A673 (cell line): ENCODE data around the gene SUSD4. TPM values are rescaled to one million over a fixed set of nuclear protein-coding genes. Genes with fewer than 3 reads are reported as not detected.

ENCODE experiments used
- BruUV-seq: library from RNA; stranded (reverse); fragments of 400-500 nt; replicated peaks from 2 replicates; lab custom pipeline; 2021; lab: Mats Ljungman, UMichigan
- CTCF ChIA-PET: fragments of 300-600 bp; sonication (Branson Sonifier 250); formaldehyde crosslinking; loops from one replicate; lab custom pipeline; 2022; ENCODE audit warnings: antibody characterized with exemption; lab: Charles Lee
- POLR2A ChIA-PET: fragments of 300-600 bp; sonication (Branson Sonifier 250); formaldehyde crosslinking; loops from one replicate; lab custom pipeline; 2022; ENCODE audit warnings: antibody characterized with exemption; ENCODE audit not compliant: low non-redundant PET; lab: Charles Lee
- DNase-seq: peaks from one replicate; pipeline ENCODE4 v3.0.0-alpha.2; 2015; ENCODE audit warnings: low spot score
- H3K27ac ChIP-seq: fragments of 200-600 bp; sonication (generic); 2 replicates; pipeline ENCODE4 v1.5.1; 2016; ENCODE audit warnings: mixed run types, low read depth, mild to moderate bottlenecking, mixed read lengths, antibody characterized with exemption, low read length; ENCODE audit not compliant: poor library complexity, severe bottlenecking
- H3K27me3 ChIP-seq: fragments of 200-600 bp; sonication (generic); replicated peaks from 2 replicates; pipeline ENCODE4 v1.6.1; 2017; ENCODE audit warnings: mixed run types, low read depth, mild to moderate bottlenecking, mixed read lengths, antibody characterized with exemption, low read length; ENCODE audit not compliant: insufficient read depth, poor library complexity
- H3K36me3 ChIP-seq: fragments of 200-600 bp; sonication (generic); 2 replicates; pipeline ENCODE4 v1.6.1; 2016; ENCODE audit warnings: mixed run types, mild to moderate bottlenecking, mixed read lengths, antibody characterized with exemption, low read length; ENCODE audit not compliant: insufficient read depth, poor library complexity, severe bottlenecking
- H3K4me1 ChIP-seq: fragments of 200-600 bp; sonication (generic); 2 replicates; pipeline ENCODE4 v1.6.1; 2017; ENCODE audit warnings: mixed run types, mild to moderate bottlenecking, mixed read lengths, antibody characterized with exemption, low read length; ENCODE audit not compliant: insufficient read depth, poor library complexity, severe bottlenecking
- H3K4me3 ChIP-seq: fragments of 200-600 bp; sonication (generic); 2 replicates; pipeline ENCODE4 v1.5.1; 2016; ENCODE audit warnings: low read depth, mixed run types, mild to moderate bottlenecking, mixed read lengths, low read length; ENCODE audit not compliant: poor library complexity, severe bottlenecking
- H3K9me3 ChIP-seq: fragments of 200-600 bp; sonication (generic); 2 replicates; pipeline ENCODE4 v1.6.1; 2016; ENCODE audit warnings: mixed run types, low read depth, mild to moderate bottlenecking, mixed read lengths, antibody characterized with exemption, low read length; ENCODE audit not compliant: poor library complexity, severe bottlenecking
- EZH2 ChIP-seq: fragments of 200-600 bp; sonication (generic); IDR thresholded peaks from 2 replicates; pipeline ENCODE4 v1.6.1; 2017; ENCODE audit warnings: borderline replicate concordance, low read depth, mild to moderate bottlenecking, mixed read lengths, antibody characterized with exemption, low read length; ENCODE audit not compliant: poor library complexity, severe bottlenecking
- intact Hi-C: fragments of 100-400 bp; cut with micrococcal nuclease; formaldehyde crosslinking; loops from one replicate; pipeline ENCODE4 v1.10.0; 2022; ENCODE audit not compliant: unreplicated experiment
- total RNA-seq: library from RNA; stranded (reverse); gene quantifications from 2 replicates; pipeline ENCODE4 v1.2.3, GENCODE V29; 2021
- TF ChIP-seq, protein P1 (sequence below): fragments of 300-800, 200-600 bp; sonication (generic); conservative IDR thresholded peaks from 2 replicates; pipeline ENCODE4 v1.5.1; 2017; ENCODE audit warnings: low read depth, mild to moderate bottlenecking, antibody characterized with exemption, low read length, moderate library complexity, mixed read lengths

The SUSD4 gene
- total RNA-seq, 1 experiment from 2014 or later: not detected

DNA sequence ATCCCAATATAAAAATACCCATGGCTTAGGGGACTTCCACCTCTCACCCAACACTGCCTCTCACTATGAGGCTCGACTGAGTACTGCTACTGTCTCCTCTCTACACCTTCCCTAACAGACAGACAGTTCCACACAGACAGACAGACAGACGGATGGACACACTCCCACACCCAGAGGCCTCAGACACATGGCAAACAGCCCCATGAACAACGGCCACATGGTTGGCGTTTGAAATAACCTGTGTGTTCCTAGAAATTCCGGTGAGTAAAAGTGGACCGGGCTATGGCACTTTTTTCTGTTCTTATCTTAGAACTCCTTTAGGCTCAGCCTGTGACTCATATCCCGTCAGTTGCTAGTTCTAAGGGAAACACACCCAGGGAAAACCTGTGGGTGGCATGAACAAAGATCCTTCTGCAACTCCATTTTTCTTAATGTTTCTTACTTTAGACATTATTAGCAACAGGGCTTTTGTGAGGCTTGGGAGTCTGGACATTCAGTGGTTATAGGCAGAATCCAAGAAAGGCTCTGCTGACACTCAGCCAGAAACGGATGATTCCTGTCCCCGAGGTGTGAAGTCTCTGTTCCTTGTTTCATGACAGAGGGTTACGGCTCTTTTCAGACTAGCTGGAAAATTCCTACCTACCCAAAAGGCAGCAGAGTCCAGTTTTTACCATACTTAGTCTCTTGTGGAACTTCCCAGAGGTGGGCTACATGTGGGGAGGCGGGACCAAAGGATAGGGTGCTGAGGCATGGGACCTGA, 130.4 kb downstream of the SUSD4 start:
- H3K4me3 ChIP-seq: no peak overlapping the region
- ChIA-PET CTCF (no interaction called here), POLR2A (no interaction called here)
- no peaks in the 10 kb centered on the region for H3K4me1 ChIP-seq
- no TSS peak for BruUV-seq
- no peak for TF ChIP-seq EZH2
- TF ChIP-seq, protein P1, sequence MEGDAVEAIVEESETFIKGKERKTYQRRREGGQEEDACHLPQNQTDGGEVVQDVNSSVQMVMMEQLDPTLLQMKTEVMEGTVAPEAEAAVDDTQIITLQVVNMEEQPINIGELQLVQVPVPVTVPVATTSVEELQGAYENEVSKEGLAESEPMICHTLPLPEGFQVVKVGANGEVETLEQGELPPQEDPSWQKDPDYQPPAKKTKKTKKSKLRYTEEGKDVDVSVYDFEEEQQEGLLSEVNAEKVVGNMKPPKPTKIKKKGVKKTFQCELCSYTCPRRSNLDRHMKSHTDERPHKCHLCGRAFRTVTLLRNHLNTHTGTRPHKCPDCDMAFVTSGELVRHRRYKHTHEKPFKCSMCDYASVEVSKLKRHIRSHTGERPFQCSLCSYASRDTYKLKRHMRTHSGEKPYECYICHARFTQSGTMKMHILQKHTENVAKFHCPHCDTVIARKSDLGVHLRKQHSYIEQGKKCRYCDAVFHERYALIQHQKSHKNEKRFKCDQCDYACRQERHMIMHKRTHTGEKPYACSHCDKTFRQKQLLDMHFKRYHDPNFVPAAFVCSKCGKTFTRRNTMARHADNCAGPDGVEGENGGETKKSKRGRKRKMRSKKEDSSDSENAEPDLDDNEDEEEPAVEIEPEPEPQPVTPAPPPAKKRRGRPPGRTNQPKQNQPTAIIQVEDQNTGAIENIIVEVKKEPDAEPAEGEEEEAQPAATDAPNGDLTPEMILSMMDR: no peak
- H3K27me3 ChIP-seq: no peaks in the 10 kb centered on the region
- no peaks in the 10 kb centered on the region for H3K36me3 ChIP-seq
- no peak overlapping the region for H3K27ac ChIP-seq
- H3K9me3 ChIP-seq: no peaks in the 10 kb centered on the region
- intact Hi-C loops: no loop called here
- DNase-seq: peak; percentile 19

GRCh38 chr1:223233019-223233409, 131.0 kb downstream of the SUSD4 start:
- Histone ChIP-seq H3K36me3 (no peaks in the 10 kb centered on the region), H3K9me3 (no peaks in the 10 kb centered on the region), H3K27ac (no peak overlapping the region), H3K27me3 (no peaks in the 10 kb centered on the region), H3K4me1 (no peaks in the 10 kb centered on the region), H3K4me3 (no peak overlapping the region)
- intact Hi-C loops: no loop called here
- no TSS peak for BruUV-seq
- TF ChIP-seq EZH2: no peak
- TF ChIP-seq, protein P1: no peak
- no peak for DNase-seq
- POLR2A ChIA-PET: no interaction called here
- CTCF ChIA-PET: no interaction called here

- no peaks in the 10 kb centered on the region for H3K27me3 ChIP-seq
- CTCF ChIA-PET: no interaction called here
- no peak overlapping the region for H3K27ac ChIP-seq
- H3K9me3 ChIP-seq: no peaks in the 10 kb centered on the region
- DNase-seq: no peak
- no peaks in the 10 kb centered on the region for H3K36me3 ChIP-seq
- H3K4me3 ChIP-seq: no peak overlapping the region
- TF ChIP-seq, protein P1: no peak
- no peak for TF ChIP-seq EZH2
- intact Hi-C loops: no loop called here
- H3K4me1 ChIP-seq: no peaks in the 10 kb centered on the region
- BruUV-seq: no TSS peak
- POLR2A ChIA-PET: no interaction called here
Measured at GRCh38 chr1:223231581-223231980, 132.4 kb downstream of the SUSD4 start.
